Activated CD4-positive, alpha-beta T cell treated with anti-CD3 and anti-CD28 coated beads for 1 hour (primary cell): ENCODE data around the gene KCTD1.
A peak's percentile ranks its signal among the peaks of the same experiment; 100 is the strongest.

ENCODE experiments used
- DNase-seq: peaks from one replicate; pipeline ENCODE4 v3.0.0-alpha.2; 2020

Gene KCTD1

GRCh38 chr18:26548415-26549262, at the start of gene KCTD1:
Gene KCTD1, minus strand, starts transcription at chr18:26548553. Its CDS starts 17 bp downstream, at chr18:26548536.
- peak; percentile 42 for DNase-seq

- no peak for DNase-seq
These were observed 45.3 kb upstream of the KCTD1 start for GRCh38 chr18:26593365-26594320.

GRCh38 chr18:26584745-26585144, 36.4 kb upstream of the KCTD1 start:
- no peak for DNase-seq

GRCh38 chr18:26579941-26580618, 31.7 kb upstream of the KCTD1 start:
- no peak for DNase-seq

GRCh38 chr18:26575865-26576217, 27.5 kb upstream of the KCTD1 start:
- no peak for DNase-seq

- no peak for DNase-seq
These were observed 26.9 kb upstream of the KCTD1 start for GRCh38 chr18:26574958-26575864.

GRCh38 chr18:26568926-26569665, 20.7 kb upstream of the KCTD1 start:
- DNase-seq = no peak

GRCh38 chr18:26568513-26568912, 20.2 kb upstream of the KCTD1 start:
- DNase-seq = no peak

- no peak for DNase-seq
These were observed 18.7 kb upstream of the KCTD1 start for GRCh38 chr18:26566874-26567555.

- DNase-seq = no peak
These were observed 17.2 kb upstream of the KCTD1 start for GRCh38 chr18:26565514-26565913.

GRCh38 chr18:26563024-26563423, 14.7 kb upstream of the KCTD1 start:
- no peak for DNase-seq

GRCh38 chr18:26562568-26562967, 14.2 kb upstream of the KCTD1 start:
- no peak for DNase-seq

GRCh38 chr18:26561769-26562168, 13.4 kb upstream of the KCTD1 start:
- no peak for DNase-seq

GRCh38 chr18:26556573-26556972, 8.2 kb upstream of the KCTD1 start:
- no peak for DNase-seq

GRCh38 chr18:26555804-26556553, 7.6 kb upstream of the KCTD1 start:
- DNase-seq = no peak

- DNase-seq = no peak
These were observed 5.6 kb upstream of the KCTD1 start for GRCh38 chr18:26553943-26554342.

- DNase-seq = no peak
These were observed 3.3 kb upstream of the KCTD1 start for GRCh38 chr18:26551695-26552081.

GRCh38 chr18:26550998-26551694, 2.8 kb upstream of the KCTD1 start:
- DNase-seq = no peak
